ENCODE measurements around the gene PDE4D.

Gene PDE4D

DNA sequence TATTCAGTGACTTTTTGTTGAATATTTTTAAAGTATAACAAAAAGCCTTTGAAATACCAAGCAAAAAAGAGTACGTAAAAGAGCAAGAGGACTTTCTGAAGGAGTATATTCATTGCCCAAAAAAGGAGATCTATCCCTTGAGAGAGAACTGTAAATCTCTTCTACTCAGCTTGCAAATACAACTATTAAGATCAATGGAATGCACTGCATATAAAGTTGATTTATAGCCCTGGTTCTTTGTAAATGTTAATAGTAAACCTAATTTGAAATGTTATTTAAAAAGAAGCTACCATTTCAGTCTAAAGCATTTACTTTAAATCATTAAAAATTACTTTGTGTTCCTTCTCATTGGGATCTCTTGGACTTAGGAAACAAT is 168.1 kb downstream of the PDE4D start:
- POLR2A ChIA-PET, result no interaction called here
- no peak for TF ChIP-seq SUZ12 (IDR thresholded peaks at IDR 0.05)
- peak; percentile 72 for TF ChIP-seq PKNOX1 (IDR thresholded peaks at IDR 0.05)
- no peak for DNase-seq (ENCODE audit: extremely low spot score)
- CTCF ChIA-PET, result no interaction called here

GRCh38 chr5:59724482-59725391 is 168.8 kb downstream of the PDE4D start:
- CTCF ChIA-PET, result interaction anchor here (0.6 to 0.8 kb wide), 2 partner anchors 16 to 109 kb away, joined by 4 read pairs; no protein-coding TSS in a partner anchor
- TF ChIP-seq NFRKB (IDR thresholded peaks at IDR 0.05) (no peak), PKNOX1 (IDR thresholded peaks at IDR 0.05) (0 out of 2 replicates have a peak, but pooled peaks have one; percentile 16)
- DNase-seq (ENCODE audit: extremely low spot score), result peak; percentile 70
- POLR2A ChIA-PET, result no interaction called here

DNA sequence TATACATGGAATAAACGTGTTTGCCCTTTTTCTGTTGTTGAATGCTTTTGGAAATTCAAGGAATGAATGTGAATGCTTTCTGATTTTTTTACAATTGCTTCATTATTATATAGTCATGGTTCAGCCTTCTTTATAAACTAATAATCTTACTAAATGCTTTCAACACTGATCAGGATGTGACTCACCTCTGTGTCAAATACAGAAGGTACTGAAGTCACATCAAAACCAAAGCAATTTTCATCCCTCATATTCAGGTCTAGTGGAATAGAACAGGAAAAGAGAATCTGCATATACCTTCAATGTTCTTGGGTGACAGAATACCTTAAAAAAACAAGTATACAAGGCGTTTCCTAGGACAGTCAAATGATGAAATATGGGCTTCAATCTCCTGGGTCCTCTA is 170.7 kb downstream of the PDE4D start:
- TF ChIP-seq ZNF384 (IDR thresholded peaks at IDR 0.05) (no peak), PKNOX1 (IDR thresholded peaks at IDR 0.05) (no peak), FOXA1 (IDR thresholded peaks at IDR 0.05) (no peak), SP1 (IDR thresholded peaks at IDR 0.05) (no peak), FOXM1 (IDR thresholded peaks at IDR 0.05; ENCODE audit: borderline replicate concordance) (no peak), ARNT (IDR thresholded peaks at IDR 0.05) (no peak), SUZ12 (IDR thresholded peaks at IDR 0.05) (no peak), BHLHE40 (IDR thresholded peaks at IDR 0.05; ENCODE audit: borderline replicate concordance) (no peak)
- POLR2A ChIA-PET, result no interaction called here
- no peak for DNase-seq (ENCODE audit: extremely low spot score)
- CTCF ChIA-PET, result no interaction called here

DNA sequence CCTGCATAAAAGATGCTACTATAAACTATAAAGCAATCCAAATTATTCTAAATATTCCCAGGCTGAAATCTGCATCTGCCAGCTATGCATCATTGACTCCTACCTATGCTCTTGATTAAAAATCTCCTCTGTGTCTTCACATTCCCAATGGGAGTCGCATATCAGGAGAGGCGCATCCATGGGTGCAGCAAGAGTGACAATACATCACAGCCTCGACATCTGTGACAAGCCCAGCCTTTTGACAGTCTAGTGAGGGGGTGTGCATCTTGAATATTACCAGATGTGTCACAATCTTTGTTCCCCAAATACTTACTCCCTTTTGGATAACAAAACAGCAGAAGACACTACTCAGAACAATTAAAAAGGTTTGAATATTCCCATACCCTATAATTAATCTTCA is 171.8 kb downstream of the PDE4D start:
- TF ChIP-seq NFRKB (IDR thresholded peaks at IDR 0.05) (no peak), TARDBP (IDR thresholded peaks at IDR 0.05) (no peak), FOXA1 (IDR thresholded peaks at IDR 0.05) (no peak), SP1 (IDR thresholded peaks at IDR 0.05) (no peak), CTBP1 (IDR thresholded peaks at IDR 0.05; ENCODE audit: borderline replicate concordance) (no peak), HDGF (IDR thresholded peaks at IDR 0.05; ENCODE audit: borderline replicate concordance) (no peak), L3MBTL2 (conservative IDR thresholded peaks at IDR 0.05) (no peak), FOXM1 (IDR thresholded peaks at IDR 0.05; ENCODE audit: borderline replicate concordance) (no peak), PKNOX1 (IDR thresholded peaks at IDR 0.05) (no peak), SUZ12 (IDR thresholded peaks at IDR 0.05) (no peak), LEF1 (IDR thresholded peaks at IDR 0.05; ENCODE audit: borderline replicate concordance) (no peak), ARNT (IDR thresholded peaks at IDR 0.05) (no peak), BHLHE40 (IDR thresholded peaks at IDR 0.05; ENCODE audit: borderline replicate concordance) (no peak), ELF4 (IDR thresholded peaks at IDR 0.05) (no peak), FOXK2 (IDR thresholded peaks at IDR 0.05) (no peak)
- POLR2A ChIA-PET, result no interaction called here
- CTCF ChIA-PET, result no interaction called here
- no peak for DNase-seq (ENCODE audit: extremely low spot score)

- CTCF ChIA-PET, result no interaction called here
- POLR2A ChIA-PET, result no interaction called here
- no peak for TF ChIP-seq L3MBTL2 (conservative IDR thresholded peaks at IDR 0.05)
- TF ChIP-seq HDGF (IDR thresholded peaks at IDR 0.05; ENCODE audit: borderline replicate concordance), result no peak
- no peak for TF ChIP-seq ZNF384 (IDR thresholded peaks at IDR 0.05)
- TF ChIP-seq ELF4 (IDR thresholded peaks at IDR 0.05), result no peak
- TF ChIP-seq CTBP1 (IDR thresholded peaks at IDR 0.05; ENCODE audit: borderline replicate concordance), result no peak
- TF ChIP-seq TARDBP (IDR thresholded peaks at IDR 0.05), result no peak
- no peak for TF ChIP-seq NFRKB (IDR thresholded peaks at IDR 0.05)
- no peak for TF ChIP-seq SP1 (IDR thresholded peaks at IDR 0.05)
- TF ChIP-seq LEF1 (IDR thresholded peaks at IDR 0.05; ENCODE audit: borderline replicate concordance), result no peak
- no peak for TF ChIP-seq BHLHE40 (IDR thresholded peaks at IDR 0.05; ENCODE audit: borderline replicate concordance)
- TF ChIP-seq PKNOX1 (IDR thresholded peaks at IDR 0.05), result no peak
Measured at GRCh38 chr5:59720063-59720462, 173.5 kb downstream of the PDE4D start.

DNA sequence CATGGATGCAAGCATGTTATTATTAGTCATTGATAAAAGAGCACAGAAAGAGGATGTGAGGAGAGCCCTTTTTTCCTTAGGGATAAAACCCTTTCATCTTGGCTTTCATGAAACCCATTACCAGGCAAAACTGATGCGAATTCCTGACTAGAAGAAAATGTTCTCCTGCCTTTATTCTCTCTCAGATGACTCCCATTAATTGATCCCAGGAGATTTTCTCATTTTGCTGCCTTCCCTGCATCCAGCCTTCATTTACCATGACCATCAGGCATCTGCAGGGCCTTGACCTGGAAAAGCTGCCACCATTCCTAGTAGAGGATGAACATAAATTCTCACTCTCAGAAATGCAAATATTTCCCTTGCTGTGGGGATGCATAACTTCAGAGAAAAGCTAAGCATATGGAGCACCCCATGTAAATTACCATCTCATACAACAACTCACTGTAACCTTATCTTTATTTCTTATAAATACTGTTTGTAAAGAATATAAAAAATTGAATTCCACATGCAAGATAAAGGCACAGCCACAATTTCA is 176.5 kb downstream of the PDE4D start:
- ChIA-PET POLR2A (no interaction called here), CTCF (no interaction called here)
- no peak for DNase-seq (ENCODE audit: extremely low spot score)
- TF ChIP-seq FOXK2 (IDR thresholded peaks at IDR 0.05), result no peak
- no peak for TF ChIP-seq BHLHE40 (IDR thresholded peaks at IDR 0.05; ENCODE audit: borderline replicate concordance)

More at GRCh38 chr5:59720063-59720462, 173.5 kb downstream of the PDE4D start:
- DNase-seq (ENCODE audit: extremely low spot score), result no peak

All from HEK293T (cell line).